ENCODE results near the gene VASH2.

DNA sequence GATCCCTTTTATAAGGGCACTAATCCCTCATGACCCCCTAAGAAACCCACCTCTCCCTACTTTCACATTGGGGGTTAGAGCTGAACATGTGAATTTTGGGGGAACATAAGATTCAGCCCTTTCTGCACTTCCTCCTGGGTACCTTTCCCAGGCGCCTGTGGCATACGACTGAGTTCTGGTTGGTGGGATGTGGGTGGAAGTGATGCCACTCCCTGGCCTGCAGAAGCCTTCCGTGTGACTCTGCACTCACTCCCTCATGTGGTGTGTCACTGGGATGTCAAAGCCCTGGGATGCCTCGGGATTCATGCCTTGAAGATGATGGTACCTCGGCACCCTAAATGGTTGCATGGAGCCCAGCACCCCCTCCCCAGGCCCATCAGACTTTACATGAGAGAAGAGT is 28.3 kb upstream of the VASH2 start:
- TF ChIP-seq, protein P1, sequence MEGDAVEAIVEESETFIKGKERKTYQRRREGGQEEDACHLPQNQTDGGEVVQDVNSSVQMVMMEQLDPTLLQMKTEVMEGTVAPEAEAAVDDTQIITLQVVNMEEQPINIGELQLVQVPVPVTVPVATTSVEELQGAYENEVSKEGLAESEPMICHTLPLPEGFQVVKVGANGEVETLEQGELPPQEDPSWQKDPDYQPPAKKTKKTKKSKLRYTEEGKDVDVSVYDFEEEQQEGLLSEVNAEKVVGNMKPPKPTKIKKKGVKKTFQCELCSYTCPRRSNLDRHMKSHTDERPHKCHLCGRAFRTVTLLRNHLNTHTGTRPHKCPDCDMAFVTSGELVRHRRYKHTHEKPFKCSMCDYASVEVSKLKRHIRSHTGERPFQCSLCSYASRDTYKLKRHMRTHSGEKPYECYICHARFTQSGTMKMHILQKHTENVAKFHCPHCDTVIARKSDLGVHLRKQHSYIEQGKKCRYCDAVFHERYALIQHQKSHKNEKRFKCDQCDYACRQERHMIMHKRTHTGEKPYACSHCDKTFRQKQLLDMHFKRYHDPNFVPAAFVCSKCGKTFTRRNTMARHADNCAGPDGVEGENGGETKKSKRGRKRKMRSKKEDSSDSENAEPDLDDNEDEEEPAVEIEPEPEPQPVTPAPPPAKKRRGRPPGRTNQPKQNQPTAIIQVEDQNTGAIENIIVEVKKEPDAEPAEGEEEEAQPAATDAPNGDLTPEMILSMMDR (IDR thresholded peaks at IDR 0.05) = no peak
- TF ChIP-seq POLR2A (IDR thresholded peaks at IDR 0.05) = no peak

Data from Peyer's patch (tissue), 4 donors.